HepG2 (cell line): ENCODE data around the gene GGT1. TPM values are rescaled to one million over a fixed set of nuclear protein-coding genes. Genes with fewer than 3 reads are reported as not detected.

Source experiments
- AGO2 ChIP-seq: fragments of 200-400 bp; formaldehyde crosslinking; optimal IDR thresholded peaks from 2 replicates; pipeline ENCODE3; 2017; ENCODE audit warnings: mild to moderate bottlenecking, low read depth, low read length, moderate library complexity
- CEBPG ChIP-seq: IDR thresholded peaks from 2 replicates; pipeline ENCODE4 v1.6.1; 2016
- E2F2 ChIP-seq: sonication (generic); formaldehyde crosslinking; IDR thresholded peaks from 2 replicates; pipeline ENCODE4 v1.4.0; 2020; ENCODE audit warnings: missing genetic modification reagents, borderline replicate concordance
- EP300 ChIP-seq, 3 experiments: sonication (generic) in 1 of 3; formaldehyde crosslinking in 1 of 3; IDR thresholded peaks; 2 replicates each; pipeline versions ENCODE4 v1.5.1 to v1.6.1; 2011 to 2020; ENCODE audit warnings: low read depth in 2 of 3, low read length in 2 of 3, borderline replicate concordance in 1 of 3, improper control_type of control experiment in 1 of 3, mild to moderate bottlenecking in 1 of 3, missing genetic modification reagents in 1 of 3, moderate library complexity in 1 of 3
- HIVEP1 ChIP-seq: sonication (generic); formaldehyde crosslinking; IDR thresholded peaks from 2 replicates; pipeline ENCODE4 v1.4.0; 2020; ENCODE audit warnings: mild to moderate bottlenecking, missing genetic modification reagents
- KDM2A ChIP-seq: sonication (generic); formaldehyde crosslinking; IDR thresholded peaks from 2 replicates; pipeline ENCODE4 v1.4.0; 2020; ENCODE audit warnings: low read depth, missing genetic modification reagents, borderline replicate concordance
- NR1H2 ChIP-seq: sonication (generic); formaldehyde crosslinking; IDR thresholded peaks from 2 replicates; pipeline ENCODE4 v1.8.1; 2022; ENCODE audit warnings: low read depth, missing genetic modification reagents, borderline replicate concordance
- NR2F2 ChIP-seq: IDR thresholded peaks from 2 replicates; pipeline ENCODE4 v1.6.1; 2012; ENCODE audit warnings: low read depth, inconsistent platforms, borderline replicate concordance
- NRL ChIP-seq: sonication (generic); formaldehyde crosslinking; IDR thresholded peaks from 2 replicates; pipeline ENCODE4 v1.5.0; 2020; ENCODE audit warnings: missing genetic modification reagents, mild to moderate bottlenecking, moderate library complexity, borderline replicate concordance
- SP4 ChIP-seq: sonication (generic); formaldehyde crosslinking; IDR thresholded peaks from 2 replicates; pipeline ENCODE4 v1.8.1; 2023; ENCODE audit warnings: mild to moderate bottlenecking, missing genetic modification reagents
- U2AF2 ChIP-seq: fragments of 200-400 bp; formaldehyde crosslinking; IDR thresholded peaks from 2 replicates; pipeline ENCODE4 v1.6.1; 2017; ENCODE audit warnings: low read depth, mild to moderate bottlenecking, low read length
- ZBTB2 ChIP-seq: sonication (generic); formaldehyde crosslinking; IDR thresholded peaks from 2 replicates; pipeline ENCODE4 v1.8.0; 2022; ENCODE audit warnings: low read depth, missing genetic modification reagents
- ZBTB46 ChIP-seq: sonication (generic); formaldehyde crosslinking; IDR thresholded peaks from 2 replicates; pipeline ENCODE4 v1.4.0; 2020; ENCODE audit warnings: mild to moderate bottlenecking, missing genetic modification reagents, borderline replicate concordance
- ZNF12 ChIP-seq: sonication (generic); formaldehyde crosslinking; IDR thresholded peaks from 2 replicates; pipeline ENCODE4 v1.5.0; 2020; ENCODE audit warnings: missing genetic modification reagents
- ZNF121 ChIP-seq: sonication (generic); formaldehyde crosslinking; IDR thresholded peaks from 2 replicates; pipeline ENCODE4 v1.5.0; 2020; ENCODE audit warnings: mild to moderate bottlenecking, missing genetic modification reagents
- ZNF317 ChIP-seq: sonication (generic); formaldehyde crosslinking; IDR thresholded peaks from 2 replicates; pipeline ENCODE4 v1.5.0; 2020; ENCODE audit warnings: mild to moderate bottlenecking, missing genetic modification reagents
- ZNF431 ChIP-seq: sonication (generic); formaldehyde crosslinking; IDR thresholded peaks from 2 replicates; pipeline ENCODE4 v1.9.0; 2022; ENCODE audit warnings: missing genetic modification reagents, low read depth, mild to moderate bottlenecking, borderline replicate concordance
- ZNF468 ChIP-seq: sonication (generic); formaldehyde crosslinking; IDR thresholded peaks from 2 replicates; pipeline ENCODE4 v1.8.0; 2022; ENCODE audit warnings: mild to moderate bottlenecking, moderate library complexity, missing genetic modification reagents
- ZNF589 ChIP-seq: sonication (generic); formaldehyde crosslinking; conservative IDR thresholded peaks from 2 replicates; pipeline ENCODE4 v1.8.0; 2022; ENCODE audit warnings: mild to moderate bottlenecking, moderate library complexity, missing genetic modification reagents
- ZNF770 ChIP-seq: sonication (generic); formaldehyde crosslinking; IDR thresholded peaks from 2 replicates; pipeline ENCODE4 v1.5.0; 2020; ENCODE audit warnings: mild to moderate bottlenecking, missing genetic modification reagents
- ZNF780A ChIP-seq: sonication (generic); formaldehyde crosslinking; IDR thresholded peaks from 2 replicates; pipeline ENCODE4 v1.8.0; 2022; ENCODE audit warnings: mild to moderate bottlenecking, missing genetic modification reagents, moderate library complexity
- polyA plus RNA-seq, 8 experiments: library from polyadenylated mRNA; depleted of rRNA in 3 of 8; stranded (reverse) in 7 of 8; unstranded in 1 of 8; fragments of >200 nt; fragmentation: Illumina TruSeq in 4 of 8; extraction: Trizol in 4 of 8; gene quantifications; 2 replicates each; pipeline versions ENCODE4 v1.2.1 to v1.2.3, GENCODE V29; 2011 to 2016; ENCODE audit warnings: low read depth in 4 of 8, missing spikeins in 1 of 8, mixed read lengths in 1 of 8; ENCODE audit not compliant: insufficient read depth in 1 of 8
- total RNA-seq, 5 experiments: library from RNA; depleted of rRNA; stranded (reverse); fragments of >200 nt; fragmentation: Illumina TruSeq; extraction: Trizol; gene quantifications; 2 replicates each; pipeline ENCODE4 v1.2.3, GENCODE V29; 2016; ENCODE audit warnings: low read depth in 1 of 5

GGT1 gene
- total and polyA plus RNA-seq, 2 of the 13 experiments (the other 11 are each of a cell fraction or from before 2014, with no cell fraction given) = 29.9 to 103 TPM

GRCh38 chr22:24555165-24556039, 47.6 kb upstream of the GGT1 start, which contains the start of gene SNRPD3 (continued):
- TF ChIP-seq ZBTB46 = no peak
- TF ChIP-seq NR2F2 = peak; percentile 17; the same call in 1 of the 2 replicates
- TF ChIP-seq AGO2 = peak; percentile 94
- peak; percentile 46; the same call in 1 of the 2 replicates for TF ChIP-seq ZNF12 (CRISPR knock-in tag)
- TF ChIP-seq ZBTB2 = peak; percentile 87
- no peak for TF ChIP-seq NR1H2 (CRISPR knock-in tag)
- 0 out of 2 replicates have a peak, but pooled peaks have one; percentile 14 for TF ChIP-seq ZNF121
- no peak for TF ChIP-seq ZNF780A (CRISPR knock-in tag)
- peak; percentile 91 for TF ChIP-seq ZNF317 (CRISPR knock-in tag)
- TF ChIP-seq CEBPG = peak; percentile 37; the same call in 1 of the 2 replicates
- no peak for TF ChIP-seq U2AF2
- no peak for TF ChIP-seq E2F2 (CRISPR knock-in tag)
- TF ChIP-seq ZNF431 = peak; percentile 27; the same call in 1 of the 2 replicates
- TF ChIP-seq KDM2A (CRISPR knock-in tag) = peak; percentile 95
- peak; percentile 66; the same call in 1 of the 2 replicates for TF ChIP-seq ZNF770 (CRISPR knock-in tag)
- peak in 1 of 2 experiments; percentile 34; a peak in 1 of 4 replicates for TF ChIP-seq EP300 (IDR thresholded peaks at IDR 0.05; ENCODE audit: low read depth in 2 of 2, low read length in 2 of 2)
- TF ChIP-seq EP300 (CRISPR knock-in tag; IDR thresholded peaks at IDR 0.05; ENCODE audit: borderline replicate concordance) = peak; percentile 67
- TF ChIP-seq NRL (CRISPR knock-in tag) = peak; percentile 94; the same call in 1 of the 2 replicates
- 0 out of 2 replicates have a peak, but pooled peaks have one; percentile 55 for TF ChIP-seq ZNF589 (CRISPR knock-in tag)
- TF ChIP-seq ZNF468 (CRISPR knock-in tag) = no peak
- TF ChIP-seq SP4 = peak; percentile 84; the same call in 1 of the 2 replicates
- TF ChIP-seq HIVEP1 = peak; percentile 92
